Mucosa of descending colon (tissue), 3 donors: ENCODE results near the gene SEZ6L. TPM values are rescaled to one million over a fixed set of nuclear protein-coding genes. Genes with fewer than 3 reads are reported as not detected.

Experiments
- ATAC-seq: fragments of 200-7000 bp; cut with Tn5 transposase; one replicate; pipeline ENCODE4 v1.9.1; 2020; ENCODE audit warnings: mild to moderate bottlenecking, moderate library complexity
- DNase-seq, 3 donors: peaks; one replicate each; pipeline ENCODE4 v3.0.0-alpha.2; 2020
- H3K36me3 ChIP-seq: fragments of 200-600 bp; one replicate; pipeline ENCODE4 v1.8.0; 2021; ENCODE audit warnings: low read depth, mild to moderate bottlenecking
- H3K4me1 ChIP-seq: fragments of 200-600 bp; one replicate; pipeline ENCODE4 v1.8.0; 2021; ENCODE audit warnings: low read depth, mild to moderate bottlenecking
- H3K4me3 ChIP-seq: fragments of 200-600 bp; one replicate; pipeline ENCODE4 v1.8.0; 2021; ENCODE audit warnings: mild to moderate bottlenecking
- H3K9me3 ChIP-seq: fragments of 200-600 bp; one replicate; pipeline ENCODE4 v1.8.0; 2021; ENCODE audit warnings: mild to moderate bottlenecking
- CTCF ChIP-seq: fragments of 200-600 bp; IDR thresholded peaks from one replicate; pipeline ENCODE4 v1.8.0; 2022; ENCODE audit warnings: antibody characterized with exemption, mild to moderate bottlenecking
- intact Hi-C, 2 donors: fragments of 100-400 bp; cut with DNase I in 1 of 2; cut with micrococcal nuclease in 1 of 2; formaldehyde crosslinking; loops; one replicate each; pipeline versions ENCODE4 v1.11.0 to v1.11.1; 2022; cut with DNase I, micrococcal nuclease
- total RNA-seq, 3 donors: library from RNA; stranded (reverse); fragmentation: NEBNext Ultra II Directional in 2 of 3; extraction: Animal tissue kit (Norgen Biotek cat#: 25700) in 2 of 3; gene quantifications; one replicate each; pipeline versions ENCODE4 v1.2.1 to v1.2.4, GENCODE V29; 2021 to 2023
- donor health status: DM: no; HTN: no; CAD: no; lungs with moderate emphysema.
- donor health status: DM: no; HTN: no; CAD: no.
- donor health status: DM: no; HTN: yes; CAD: no.

SEZ6L gene
- total RNA-seq, 3 donors from 2014 or later = 0.09 to 2.0 TPM; not detected in 1

- ATAC-seq = no peak
- Histone ChIP-seq H3K4me1 (no peaks in the 10 kb centered on the region), H3K4me3 (no peak overlapping the region), H3K36me3 (no peaks in the 10 kb centered on the region), H3K9me3 (no peaks in the 10 kb centered on the region)
- no peak for DNase-seq
- TF ChIP-seq CTCF = no peak
- intact Hi-C loops = no loop called here
Observed at GRCh38 chr22:26234296-26234695, 65.0 kb downstream of the SEZ6L start.

- DNase-seq = no peak
- ATAC-seq = no peak
- no peak for TF ChIP-seq CTCF
- H3K4me3 ChIP-seq = no peak overlapping the region
- no peaks in the 10 kb centered on the region for H3K9me3 ChIP-seq
- no peaks in the 10 kb centered on the region for H3K4me1 ChIP-seq
- intact Hi-C loops = no loop called here
- H3K36me3 ChIP-seq = no peaks in the 10 kb centered on the region
Observed at GRCh38 chr22:26235792-26236487, 66.7 kb downstream of the SEZ6L start.

- intact Hi-C loops = no loop called here
- DNase-seq = no peak
- Histone ChIP-seq H3K9me3 (no peaks in the 10 kb centered on the region), H3K4me3 (no peak overlapping the region), H3K4me1 (no peaks in the 10 kb centered on the region), H3K36me3 (no peaks in the 10 kb centered on the region)
- no peak for ATAC-seq
- TF ChIP-seq CTCF = no peak
Observed at GRCh38 chr22:26236991-26237390, 67.7 kb downstream of the SEZ6L start.

- no peaks in the 10 kb centered on the region for H3K9me3 ChIP-seq
- DNase-seq (no peak), ATAC-seq (no peak)
- H3K36me3 ChIP-seq = no peaks in the 10 kb centered on the region
- no peaks in the 10 kb centered on the region for H3K4me1 ChIP-seq
- no peak overlapping the region for H3K4me3 ChIP-seq
- no peak for TF ChIP-seq CTCF
- intact Hi-C loops = no loop called here
Observed at GRCh38 chr22:26238596-26238995, 69.3 kb downstream of the SEZ6L start.

GRCh38 chr22:26239581-26239980 is 70.3 kb downstream of the SEZ6L start:
- no peaks in the 10 kb centered on the region for H3K4me1 ChIP-seq
- no peak for DNase-seq
- no peaks in the 10 kb centered on the region for H3K36me3 ChIP-seq
- intact Hi-C loops = no loop called here
- H3K4me3 ChIP-seq = no peak overlapping the region
- TF ChIP-seq CTCF = no peak
- H3K9me3 ChIP-seq = no peaks in the 10 kb centered on the region
- no peak for ATAC-seq

GRCh38 chr22:26241361-26241760 is 72.1 kb downstream of the SEZ6L start:
- no peak for TF ChIP-seq CTCF

More at GRCh38 chr22:26241361-26241760, 72.1 kb downstream of the SEZ6L start:
- H3K9me3 ChIP-seq = no peaks in the 10 kb centered on the region
- no peaks in the 10 kb centered on the region for H3K4me1 ChIP-seq
- no peak for DNase-seq
- no peaks in the 10 kb centered on the region for H3K36me3 ChIP-seq
- H3K4me3 ChIP-seq = no peak overlapping the region
- ATAC-seq = no peak
- intact Hi-C loops = no loop called here
